Ammon's horn (tissue), 1 donor: ENCODE measurements around the gene KDM4C.
"Not testable (repeated sequence)": the region's sequence is repeated elsewhere in the genome, so short reads cannot be mapped to it uniquely, and the experiment has no call there.

ENCODE experiments used
- DNase-seq: peaks from one replicate; pipeline ENCODE4 v3.0.0-alpha.2; 2016; ENCODE audit warnings: low spot score

Gene KDM4C

GRCh38 chr9:6807669-6808068 lies 49.9 kb downstream of the KDM4C start:
- DNase-seq: not testable (repeated sequence)

GRCh38 chr9:6811436-6811835 lies 53.7 kb downstream of the KDM4C start:
- DNase-seq: no peak

- no peak for DNase-seq
Measured at GRCh38 chr9:6816581-6816980, 58.8 kb downstream of the KDM4C start.

GRCh38 chr9:6818292-6818922 lies 60.6 kb downstream of the KDM4C start:
- DNase-seq: no peak

- DNase-seq: no peak
Measured at GRCh38 chr9:6819112-6819511, 61.3 kb downstream of the KDM4C start.

GRCh38 chr9:6819529-6819928 lies 61.8 kb downstream of the KDM4C start:
- no peak for DNase-seq

- DNase-seq: no peak
Measured at GRCh38 chr9:6822696-6823095, 64.9 kb downstream of the KDM4C start.

- peak; percentile 45 for DNase-seq
Measured at GRCh38 chr9:6827439-6828145, 69.8 kb downstream of the KDM4C start.

- no peak for DNase-seq
Measured at GRCh38 chr9:6829027-6829426, 71.3 kb downstream of the KDM4C start.

- DNase-seq: no peak
Measured at GRCh38 chr9:6829536-6829935, 71.8 kb downstream of the KDM4C start.

GRCh38 chr9:6833518-6834192 lies 75.9 kb downstream of the KDM4C start:
- DNase-seq: no peak

- no peak for DNase-seq
Measured at GRCh38 chr9:6834306-6834705, 76.5 kb downstream of the KDM4C start.

GRCh38 chr9:6838158-6838557 lies 80.4 kb downstream of the KDM4C start:
- no peak for DNase-seq

- no peak for DNase-seq
Measured at GRCh38 chr9:6842584-6842947, 84.8 kb downstream of the KDM4C start.

- DNase-seq: no peak
Measured at GRCh38 chr9:6843742-6844141, 86.0 kb downstream of the KDM4C start.

- DNase-seq: no peak
Measured at GRCh38 chr9:6844267-6844666, 86.5 kb downstream of the KDM4C start.

- no peak for DNase-seq
Measured at GRCh38 chr9:6845128-6845826, 87.5 kb downstream of the KDM4C start.

GRCh38 chr9:6845880-6846279 lies 88.1 kb downstream of the KDM4C start:
- peak; percentile 17 for DNase-seq

- DNase-seq: no peak
Measured at GRCh38 chr9:6852243-6852963, 94.6 kb downstream of the KDM4C start.

GRCh38 chr9:6855860-6856259 lies 98.1 kb downstream of the KDM4C start:
- no peak for DNase-seq

- no peak for DNase-seq
Measured at GRCh38 chr9:6864102-6864501, 106.3 kb downstream of the KDM4C start.
